IMR-90 (cell line): Measurements from ENCODE around the gene GPR75. TPM values are rescaled to one million over a fixed set of nuclear protein-coding genes. Genes with fewer than 3 reads are reported as not detected.
A peak's percentile ranks its signal among the peaks of the same experiment; 100 is the strongest.

ENCODE experiments used
- ATAC-seq: fragments of 200-7000 bp; cut with Tn5 transposase; 2 replicates; pipeline ENCODE4 v1.9.1; 2020; ENCODE audit warnings: low read depth, mild to moderate bottlenecking, moderate library complexity
- BruUV-seq: library from RNA; stranded (reverse); fragments of 400-500 nt; replicated peaks from 2 replicates; lab custom pipeline; 2021; lab: Mats Ljungman, UMichigan
- CTCF ChIA-PET: fragments of 300-600 bp; formaldehyde crosslinking; extraction: SDS; loops from one replicate; lab custom pipeline; 2021; ENCODE audit warnings: antibody characterized with exemption; lab: Yijun Ruan, JAX
- POLR2A ChIA-PET: fragments of 300-600 bp; sonication (Branson Sonifier 250); formaldehyde crosslinking; loops from one replicate; lab custom pipeline; 2022; ENCODE audit warnings: antibody characterized with exemption; ENCODE audit not compliant: unreplicated experiment; lab: Charles Lee
- DNase-seq: peaks from one replicate; pipeline ENCODE4 v3.0.0; 2013
- H2AFZ ChIP-seq: replicated peaks from 2 replicates; pipeline ENCODE3; 2013; ENCODE audit warnings: low read length, mild to moderate bottlenecking; ENCODE audit not compliant: poor library complexity
- H2AK5ac ChIP-seq: 2 replicates; pipeline ENCODE4 v1.6.1; 2013; ENCODE audit warnings: low read depth, low read length, inconsistent platforms
- H2AK9ac ChIP-seq: replicated peaks from 2 replicates; pipeline ENCODE3; 2013; ENCODE audit warnings: mild to moderate bottlenecking, low read depth, low read length, moderate library complexity; ENCODE audit not compliant: poor library complexity
- H2BK120ac ChIP-seq: 2 replicates; pipeline ENCODE4 v1.6.1; 2013; ENCODE audit warnings: low read depth, low read length, inconsistent platforms
- H2BK15ac ChIP-seq: 3 replicates; pipeline ENCODE4 v1.6.1; 2013; ENCODE audit warnings: low read depth, low read length, inconsistent platforms
- H2BK20ac ChIP-seq: 2 replicates; pipeline ENCODE4 v1.6.1; 2013; ENCODE audit warnings: low read depth, mild to moderate bottlenecking, inconsistent platforms, low read length, moderate library complexity
- H2BK5ac ChIP-seq: 2 replicates; pipeline ENCODE4 v1.6.1; 2013; ENCODE audit warnings: mild to moderate bottlenecking, low read depth, low read length, inconsistent platforms; ENCODE audit not compliant: poor library complexity, severe bottlenecking
- H3K14ac ChIP-seq: replicated peaks from 2 replicates; pipeline ENCODE4 v1.6.1; 2013; ENCODE audit warnings: low read depth, low read length, inconsistent platforms
- H3K18ac ChIP-seq: 2 replicates; pipeline ENCODE4 v1.6.1; 2013; ENCODE audit warnings: low read depth, low read length, control low read depth
- H3K23ac ChIP-seq: 2 replicates; pipeline ENCODE4 v1.6.1; 2013; ENCODE audit warnings: low read depth, low read length, inconsistent platforms
- H3K27ac ChIP-seq: 2 replicates; pipeline ENCODE4 v1.5.1; 2013; ENCODE audit warnings: mild to moderate bottlenecking, control low read depth, low read length; ENCODE audit not compliant: insufficient read depth
- H3K27me3 ChIP-seq: 2 replicates; pipeline ENCODE4 v1.6.1; 2013; ENCODE audit warnings: low read length; ENCODE audit not compliant: control insufficient read depth, insufficient read depth
- H3K36me3 ChIP-seq: 2 replicates; pipeline ENCODE4 v1.6.1; 2013; ENCODE audit warnings: low read length, mixed read lengths; ENCODE audit not compliant: control insufficient read depth, insufficient read depth
- H3K4ac ChIP-seq: 2 replicates; pipeline ENCODE4 v1.6.1; 2013; ENCODE audit warnings: low read depth, low read length, inconsistent platforms
- H3K4me1 ChIP-seq: 2 replicates; pipeline ENCODE4 v1.6.1; 2013; ENCODE audit warnings: low read length, mixed read lengths; ENCODE audit not compliant: control insufficient read depth, insufficient read depth
- H3K4me2 ChIP-seq: 2 replicates; pipeline ENCODE4 v1.6.1; 2013; ENCODE audit warnings: low read depth, mild to moderate bottlenecking, control low read depth, low read length, moderate library complexity
- H3K4me3 ChIP-seq: 2 replicates; pipeline ENCODE4 v1.5.1; 2013; ENCODE audit warnings: low read depth, mild to moderate bottlenecking, control low read depth, low read length, moderate library complexity; ENCODE audit not compliant: insufficient read depth
- H3K56ac ChIP-seq: 2 replicates; pipeline ENCODE4 v1.6.1; 2013; ENCODE audit warnings: low read length, inconsistent platforms; ENCODE audit not compliant: insufficient read depth; ENCODE audit errors: extremely low read depth
- H3K79me1 ChIP-seq, 2 experiments: 2 replicates each; pipeline ENCODE4 v1.6.1; 2013; ENCODE audit warnings: low read length in 2 of 2, inconsistent platforms in 1 of 2, low read depth in 1 of 2
- H3K9ac ChIP-seq: 2 replicates; pipeline ENCODE4 v1.6.1; 2013; ENCODE audit warnings: low read depth, low read length, control low read depth
- H3K9me1 ChIP-seq: 2 replicates; pipeline ENCODE4 v1.6.1; 2013; ENCODE audit warnings: low read length, inconsistent platforms; ENCODE audit not compliant: insufficient read depth
- H3K9me3 ChIP-seq: 2 replicates; pipeline ENCODE4 v1.6.1; 2013; ENCODE audit warnings: low read length; ENCODE audit not compliant: control insufficient read depth, insufficient read depth
- H4K20me1 ChIP-seq: 2 replicates; pipeline ENCODE4 v1.6.1; 2013; ENCODE audit warnings: low read length, inconsistent platforms; ENCODE audit not compliant: insufficient read depth
- H4K5ac ChIP-seq: 2 replicates; pipeline ENCODE4 v1.6.1; 2013; ENCODE audit warnings: mild to moderate bottlenecking, low read depth, low read length, control low read depth
- H4K8ac ChIP-seq, 2 experiments: 2 replicates each; pipeline ENCODE4 v1.6.1; 2013; ENCODE audit warnings: low read depth in 2 of 2, low read length in 2 of 2, control low read depth in 1 of 2, inconsistent platforms in 1 of 2
- H4K91ac ChIP-seq: 2 replicates; pipeline ENCODE4 v1.6.1; 2013; ENCODE audit warnings: low read depth, low read length, inconsistent platforms; ENCODE audit not compliant: insufficient read depth
- BHLHE40 ChIP-seq: fragments of 150-350 bp; IDR thresholded peaks from 2 replicates; pipeline ENCODE4 v1.6.1; 2016; ENCODE audit warnings: mild to moderate bottlenecking, low read depth, low read length
- CEBPB ChIP-seq: IDR thresholded peaks from 2 replicates; pipeline ENCODE4 v1.6.1; 2012; ENCODE audit warnings: low read depth, low read length, improper control_type of control experiment
- CHD1 ChIP-seq: IDR thresholded peaks from 2 replicates; pipeline ENCODE4 v1.6.1; 2012; ENCODE audit warnings: low read depth, low read length, improper control_type of control experiment
- FOS ChIP-seq: fragments of 150-350 bp; IDR thresholded peaks from 2 replicates; pipeline ENCODE4 v1.6.1; 2016; ENCODE audit warnings: low read depth, low read length
- NFE2L2 ChIP-seq: fragments of 150-350 bp; IDR thresholded peaks from 2 replicates; pipeline ENCODE4 v1.6.1; 2016; ENCODE audit warnings: low read depth, mild to moderate bottlenecking, low read length
- RAD21 ChIP-seq: IDR thresholded peaks from 2 replicates; pipeline ENCODE4 v1.6.1; 2012; ENCODE audit warnings: low read length, improper control_type of control experiment
- RCOR1 ChIP-seq: IDR thresholded peaks from 2 replicates; pipeline ENCODE4 v1.6.1; 2012; ENCODE audit warnings: mild to moderate bottlenecking, low read length, improper control_type of control experiment; ENCODE audit not compliant: insufficient replicate concordance
- RFX5 ChIP-seq: IDR thresholded peaks from 2 replicates; pipeline ENCODE4 v1.8.0; 2012; ENCODE audit warnings: low read depth, mild to moderate bottlenecking, low read length, moderate library complexity
- WGBS, 2 experiments: methylation state at CpG; one replicate each; pipeline versions ENCODE4 v1.1.5 to v1.1.7; 2013; ENCODE audit warnings: missing lambda C conversion rate in 2 of 2; ENCODE audit not compliant: insufficient read length in 1 of 2; ENCODE audit errors: extremely low coverage in 2 of 2; 5-methylcytosine and 5-hydroxymethylcytosine counted together
- dilution Hi-C: fragments of 300-500 bp; cut with HindIII; formaldehyde crosslinking; loops from one replicate; pipeline ENCODE4 v1.14.3; 2018; ENCODE audit warnings: low sequenced_read_pairs; ENCODE audit not compliant: unreplicated experiment
- in situ Hi-C: fragments of 300-500 bp; cut with MboI; formaldehyde crosslinking; loops from 3 replicates; pipeline ENCODE4 v1.14.3; 2019; ENCODE audit warnings: low sequenced_read_pairs, inconsistent platforms, mixed read lengths
- intact Hi-C: fragments of 100-400 bp; cut with micrococcal nuclease; formaldehyde crosslinking; loops from 2 replicates; pipeline ENCODE4 v1.10.0; 2022
- polyA plus RNA-seq, 3 experiments: library from polyadenylated mRNA; depleted of rRNA; stranded (reverse); fragments of >200 nt; gene quantifications; 2 replicates each; pipeline ENCODE4 v1.2.3, GENCODE V29; 2012; ENCODE audit warnings: low replicate concordance in 1 of 3
- total RNA-seq: library from RNA; depleted of rRNA; stranded (reverse); fragments of >200 nt; gene quantifications from 2 replicates; pipeline ENCODE4 v1.2.3, GENCODE V29; 2012
- TF ChIP-seq, protein P1 (sequence below): fragments of 150-350 bp; IDR thresholded peaks from 2 replicates; pipeline ENCODE4 v1.6.1; 2016; ENCODE audit warnings: low read depth, mild to moderate bottlenecking, low read length, moderate library complexity, borderline replicate concordance
- TF ChIP-seq, protein P2 (sequence below): fragments of 150-350 bp; IDR thresholded peaks from 2 replicates; pipeline ENCODE4 v1.6.1; 2017; ENCODE audit warnings: mild to moderate bottlenecking, antibody characterized with exemption, low read length, low read depth

GPR75 gene
- total and polyA plus RNA-seq, 2 of the 4 experiments (the other 2 are of a cell fraction): 1.4 to 2.1 TPM

GRCh38 chr2:53865962-53866361 is 6.2 kb upstream of the GPR75 start:
- H3K4ac ChIP-seq: no peak overlapping the region
- no peak overlapping the region for H2AFZ ChIP-seq
- H3K79me1 ChIP-seq: peaks cover 2 to 10% of the 10 kb centered on the region in 2 experiments; a peak in 3 of 4 replicates
- H2BK5ac ChIP-seq: no peak overlapping the region
- DNase-seq: peak; percentile 41
- H3K4me1 ChIP-seq: no peaks in the 10 kb centered on the region
- no peak overlapping the region for H2AK5ac ChIP-seq
- H3K4me2 ChIP-seq: no peak overlapping the region
- no peak overlapping the region for H3K14ac ChIP-seq
- CTCF ChIA-PET: no interaction called here
- no peak overlapping the region for H2AK9ac ChIP-seq
- no peaks in the 10 kb centered on the region; the same call in 1 of the 2 replicates for H3K9me1 ChIP-seq
- H3K23ac ChIP-seq: no peak overlapping the region
- intact Hi-C loops (no loop called here), dilution Hi-C loops (no loop called here), in situ Hi-C loops (no loop called here)
- no TSS peak for BruUV-seq
- no CpG with 5 or more reads among the region's 5 CpGs for WGBS, 2 experiments
- ATAC-seq: peak; percentile 31
- no peak for TF ChIP-seq CHD1
- no peak for TF ChIP-seq CEBPB
- no peak for TF ChIP-seq BHLHE40
- TF ChIP-seq FOS: no peak
- TF ChIP-seq NFE2L2: no peak
- TF ChIP-seq RFX5: no peak
- TF ChIP-seq RAD21: no peak
- TF ChIP-seq RCOR1: no peak
- TF ChIP-seq, protein P1, sequence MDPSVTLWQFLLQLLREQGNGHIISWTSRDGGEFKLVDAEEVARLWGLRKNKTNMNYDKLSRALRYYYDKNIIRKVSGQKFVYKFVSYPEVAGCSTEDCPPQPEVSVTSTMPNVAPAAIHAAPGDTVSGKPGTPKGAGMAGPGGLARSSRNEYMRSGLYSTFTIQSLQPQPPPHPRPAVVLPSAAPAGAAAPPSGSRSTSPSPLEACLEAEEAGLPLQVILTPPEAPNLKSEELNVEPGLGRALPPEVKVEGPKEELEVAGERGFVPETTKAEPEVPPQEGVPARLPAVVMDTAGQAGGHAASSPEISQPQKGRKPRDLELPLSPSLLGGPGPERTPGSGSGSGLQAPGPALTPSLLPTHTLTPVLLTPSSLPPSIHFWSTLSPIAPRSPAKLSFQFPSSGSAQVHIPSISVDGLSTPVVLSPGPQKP: no peak
- TF ChIP-seq, protein P2, sequence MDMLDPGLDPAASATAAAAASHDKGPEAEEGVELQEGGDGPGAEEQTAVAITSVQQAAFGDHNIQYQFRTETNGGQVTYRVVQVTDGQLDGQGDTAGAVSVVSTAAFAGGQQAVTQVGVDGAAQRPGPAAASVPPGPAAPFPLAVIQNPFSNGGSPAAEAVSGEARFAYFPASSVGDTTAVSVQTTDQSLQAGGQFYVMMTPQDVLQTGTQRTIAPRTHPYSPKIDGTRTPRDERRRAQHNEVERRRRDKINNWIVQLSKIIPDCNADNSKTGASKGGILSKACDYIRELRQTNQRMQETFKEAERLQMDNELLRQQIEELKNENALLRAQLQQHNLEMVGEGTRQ: no peak
- H2BK15ac ChIP-seq: no peak overlapping the region
- no peaks in the 10 kb centered on the region for H3K9me3 ChIP-seq
- no peak overlapping the region for H2BK120ac ChIP-seq
- no peaks in the 10 kb centered on the region for H3K27me3 ChIP-seq
- POLR2A ChIA-PET: no interaction called here
- no peak overlapping the region for H3K4me3 ChIP-seq
- peaks cover 23% of the 10 kb centered on the region for H3K36me3 ChIP-seq
- H4K91ac ChIP-seq: no peak overlapping the region
- no peak overlapping the region for H3K27ac ChIP-seq
- no peak overlapping the region for H4K5ac ChIP-seq
- H3K9ac ChIP-seq: no peak overlapping the region
- no peak overlapping the region for H4K8ac ChIP-seq
- H4K20me1 ChIP-seq: no peaks in the 10 kb centered on the region
- no peak overlapping the region for H3K18ac ChIP-seq
- H2BK20ac ChIP-seq: no peak overlapping the region
- no peak overlapping the region for H3K56ac ChIP-seq
